ENCODE measurements around the gene SERPINE2.

Gene SERPINE2

GRCh38 chr2:224042191-224042696, 3.2 kb upstream of the SERPINE2 start:
- no peak for DNase-seq

DNA sequence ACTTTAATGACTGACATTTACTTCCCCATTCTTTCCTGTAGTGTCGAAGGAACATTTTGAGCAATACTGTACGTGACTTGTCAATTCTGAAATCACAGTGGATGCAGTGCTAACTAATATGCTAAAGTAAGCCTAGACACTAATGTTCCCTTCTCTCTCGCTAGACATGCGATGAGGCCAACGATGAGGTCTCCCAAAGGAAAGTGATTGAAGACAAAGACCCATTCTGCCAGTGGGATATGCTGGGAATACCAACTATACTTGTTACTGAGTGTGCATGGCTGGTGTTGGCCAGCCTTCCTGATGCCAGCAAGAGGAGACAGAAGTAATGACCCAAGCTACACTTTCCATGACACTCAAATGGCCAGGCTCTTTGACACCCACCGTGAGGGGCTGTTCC, 2.5 kb upstream of the SERPINE2 start:
- no peak for DNase-seq

GRCh38 chr2:224040753-224041152, 1.7 kb upstream of the SERPINE2 start:
- no peak for DNase-seq

DNA sequence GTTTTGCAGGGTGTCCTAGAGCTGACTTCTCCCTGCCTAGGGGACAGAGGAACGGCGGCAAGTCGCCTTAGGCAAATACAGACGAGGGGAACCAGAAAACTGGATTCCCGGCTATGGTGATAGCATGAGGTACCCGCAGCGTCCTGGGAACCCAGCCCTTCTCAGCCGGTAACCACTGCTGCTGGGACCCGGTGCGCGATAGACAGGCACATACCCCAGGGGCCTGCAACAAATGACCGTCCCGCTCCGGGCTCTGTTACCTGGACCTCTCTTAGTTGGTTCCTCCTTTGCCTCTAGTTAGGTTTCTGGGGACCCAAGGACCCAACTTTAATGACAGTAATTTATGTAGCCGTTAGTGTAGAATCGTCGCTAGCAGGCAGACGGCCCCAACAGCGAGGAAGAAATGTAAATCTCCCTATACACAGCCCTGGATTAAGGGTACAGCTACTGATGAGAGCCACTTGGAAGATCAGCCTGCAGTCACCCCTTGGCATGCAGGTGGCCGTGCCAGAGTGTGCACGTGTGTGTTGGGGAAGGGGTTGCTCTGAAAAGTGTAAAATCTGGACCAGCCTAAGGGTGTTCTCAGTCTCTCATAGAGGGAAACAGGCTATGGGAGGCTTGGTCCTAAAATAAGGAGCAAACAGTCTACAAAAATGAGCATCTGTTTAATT, 819 bp upstream of the SERPINE2 start:
- DNase-seq: no peak

DNA sequence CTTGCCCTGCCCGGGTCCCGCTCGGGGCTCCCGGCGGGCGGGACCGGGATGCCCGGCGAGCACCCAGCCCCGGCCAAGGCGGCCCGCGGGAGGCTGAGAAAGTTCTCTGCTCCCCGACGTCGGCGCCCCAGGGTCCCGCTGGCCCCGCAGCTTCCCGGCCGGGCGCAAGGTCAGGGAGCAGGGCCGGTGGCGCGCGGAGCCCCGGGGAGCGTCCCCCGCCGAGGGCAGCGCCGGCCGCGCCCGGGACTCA, 331 bp downstream of the SERPINE2 start:
- no peak for DNase-seq

DNA sequence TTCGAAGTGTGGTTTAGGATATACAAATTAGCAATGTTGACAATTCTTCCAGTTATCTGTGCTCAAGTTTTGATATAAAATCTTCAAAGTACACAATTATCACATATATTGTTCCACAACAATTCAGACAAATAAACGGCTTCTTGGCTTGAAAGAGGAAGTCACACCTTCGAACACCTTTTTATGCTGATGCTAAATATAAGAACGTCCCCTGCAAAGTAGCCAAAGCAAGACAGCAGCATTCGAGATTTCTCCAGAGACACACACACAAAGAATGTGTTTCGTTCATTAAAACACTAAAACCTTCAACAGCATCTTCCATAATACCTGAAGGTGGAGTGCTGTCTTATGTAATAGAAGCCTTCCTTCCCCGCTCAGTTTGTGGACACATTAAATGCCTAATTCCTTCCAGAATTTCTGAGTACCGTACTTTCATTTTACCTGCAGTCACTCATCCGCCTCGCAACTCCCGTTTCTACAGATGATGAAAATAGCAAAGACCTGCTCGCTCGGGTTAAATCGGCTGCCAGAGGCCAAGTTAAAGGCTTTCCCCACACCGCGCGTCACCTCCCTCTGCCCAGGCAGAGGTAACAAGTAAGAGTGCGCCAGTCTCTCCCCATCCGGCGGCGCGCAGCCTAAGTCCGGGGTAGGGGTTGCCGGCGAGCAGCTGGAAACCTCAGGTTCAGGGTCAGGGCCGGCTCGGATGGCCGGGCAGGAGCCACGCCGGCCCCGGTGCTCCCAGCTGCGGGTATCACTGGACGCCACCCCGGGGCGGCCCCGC, 847 bp downstream of the SERPINE2 start:
- DNase-seq: peak; percentile 37

DNA sequence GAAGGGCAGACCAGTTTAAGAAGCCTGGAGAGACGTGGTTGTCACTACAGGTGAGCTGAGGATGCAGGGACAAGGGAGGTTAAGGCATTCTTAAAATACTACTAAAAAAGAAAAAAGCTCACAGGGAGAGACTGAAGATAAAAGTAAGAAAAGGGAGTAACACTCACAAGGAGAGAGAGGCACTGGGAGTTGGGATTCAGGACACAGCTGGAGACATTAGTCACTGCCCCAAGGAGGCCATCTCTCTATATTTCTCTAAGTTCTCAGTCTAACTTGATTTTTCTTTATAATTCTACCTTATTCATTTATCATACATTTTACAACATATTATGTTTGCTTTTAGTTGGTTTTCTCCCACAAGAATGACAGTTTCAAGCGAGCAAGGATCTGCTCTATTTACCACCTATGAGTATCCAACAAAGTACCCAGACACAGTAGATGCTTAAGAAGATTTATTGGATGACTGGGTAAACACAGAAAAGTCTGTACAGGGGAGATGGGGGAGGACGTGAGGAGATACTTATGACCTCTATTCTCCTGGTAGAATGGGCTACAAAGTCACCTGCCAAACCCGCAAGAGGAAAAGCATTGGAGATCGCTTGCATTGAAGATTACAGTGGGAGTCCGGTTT, 2.2 kb downstream of the SERPINE2 start:
- no peak for DNase-seq

DNA sequence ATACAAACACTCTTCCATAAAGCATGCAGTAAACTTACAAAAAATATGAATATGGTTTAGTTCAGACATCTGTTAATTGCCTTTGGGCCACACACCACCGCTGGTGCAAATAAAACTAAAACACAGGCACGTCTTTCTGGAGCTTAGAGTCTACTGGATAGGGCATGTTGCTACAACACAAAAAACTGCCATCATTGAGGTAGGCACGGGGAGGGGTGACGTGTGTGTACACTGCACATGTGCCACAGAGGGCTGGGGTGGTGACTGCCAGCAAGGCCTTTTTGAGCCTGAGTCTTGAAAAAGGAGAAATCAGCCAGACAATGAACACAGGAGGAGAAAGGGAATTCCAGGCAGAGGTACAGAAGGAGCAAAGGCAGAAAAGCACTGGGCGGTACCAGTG, 5.1 kb downstream of the SERPINE2 start:
- no peak for DNase-seq

DNA sequence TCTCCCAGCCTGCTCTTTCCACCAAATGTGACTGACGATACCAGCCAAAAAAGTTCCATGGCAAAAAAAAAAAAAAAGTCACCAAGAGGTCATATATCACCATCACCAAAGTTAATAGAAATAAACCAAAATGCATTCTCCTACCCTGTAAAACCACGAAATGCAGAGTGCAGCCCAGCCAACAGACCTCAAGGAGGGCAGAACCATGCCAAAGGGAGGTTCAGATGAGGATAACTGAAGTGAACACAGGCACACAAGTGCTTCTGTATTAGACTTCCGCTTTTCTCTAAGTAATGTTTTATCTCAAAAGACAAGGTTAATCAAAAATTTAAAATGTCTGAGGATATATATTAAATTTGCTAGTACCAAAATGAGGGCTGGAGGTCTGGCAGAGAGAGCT, 5.5 kb downstream of the SERPINE2 start:
- no peak for DNase-seq

GRCh38 chr2:224032283-224032682, 6.8 kb downstream of the SERPINE2 start:
- no peak for DNase-seq

- no peak for DNase-seq
These were observed 7.6 kb downstream of the SERPINE2 start for GRCh38 chr2:224031358-224031970.

DNA sequence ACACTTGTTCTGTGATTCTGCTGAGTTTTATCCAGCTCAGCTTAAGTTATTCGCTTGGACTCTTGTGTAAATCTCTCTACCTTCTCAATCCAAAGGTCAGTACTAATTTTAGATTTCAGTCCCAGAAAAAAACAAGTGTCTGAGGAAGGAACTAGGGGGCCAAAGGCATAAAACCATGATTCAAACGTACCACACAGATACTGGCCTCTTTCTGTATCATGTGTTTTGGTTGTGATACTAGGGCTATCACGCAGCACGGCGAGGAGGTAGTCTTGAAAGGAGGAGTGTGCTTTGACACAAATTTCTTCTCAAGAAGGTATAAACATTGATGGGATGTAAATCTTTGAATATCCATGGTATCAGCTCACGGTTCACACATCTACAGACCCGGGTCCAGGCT, 8.3 kb downstream of the SERPINE2 start:
- no peak for DNase-seq

GRCh38 chr2:224029876-224030275, 9.2 kb downstream of the SERPINE2 start:
- DNase-seq: no peak

GRCh38 chr2:224027931-224028330, 11.2 kb downstream of the SERPINE2 start:
- DNase-seq: no peak

DNA sequence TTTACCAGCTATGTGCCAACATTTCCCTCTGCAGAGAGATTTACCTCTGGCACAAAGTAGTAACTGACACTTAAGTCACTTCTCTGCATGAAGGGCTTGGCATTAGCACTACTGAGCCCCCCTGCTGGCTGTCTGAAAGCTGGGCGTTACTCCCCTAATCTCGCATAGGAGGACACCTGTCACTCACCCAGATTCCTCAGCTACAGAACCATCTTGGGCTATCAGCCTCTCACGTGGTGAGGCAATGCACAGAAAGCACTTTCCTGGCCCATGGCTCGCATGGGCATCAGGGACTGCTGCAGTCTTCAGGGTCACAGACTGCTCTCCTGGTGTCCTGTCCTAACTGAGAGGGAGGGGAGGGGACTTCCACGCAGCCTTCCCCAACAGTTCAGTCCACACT, 12.0 kb downstream of the SERPINE2 start:
- DNase-seq: no peak

DNA sequence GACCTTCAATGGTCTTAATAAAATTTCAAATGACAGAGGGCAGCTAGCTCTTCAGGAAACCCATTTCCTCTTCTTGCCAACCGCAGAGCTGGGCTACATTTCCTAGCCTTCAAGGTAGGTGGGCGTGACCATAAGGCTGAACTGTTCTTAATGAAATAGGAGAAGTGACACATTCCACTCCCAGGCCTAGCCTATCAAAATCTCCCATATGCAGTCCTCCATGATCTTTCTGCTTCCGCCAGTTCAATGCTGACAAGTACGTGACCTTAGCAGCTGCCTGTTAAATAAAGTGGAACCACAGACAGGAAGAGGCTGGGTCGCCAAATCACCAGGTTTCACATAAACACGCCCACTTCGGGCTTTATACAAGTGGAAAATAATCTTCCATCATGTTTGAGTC, 13.2 kb downstream of the SERPINE2 start:
- peak; percentile 37 for DNase-seq

- DNase-seq: no peak
These were observed 14.8 kb downstream of the SERPINE2 start for GRCh38 chr2:224024270-224024669.

DNA sequence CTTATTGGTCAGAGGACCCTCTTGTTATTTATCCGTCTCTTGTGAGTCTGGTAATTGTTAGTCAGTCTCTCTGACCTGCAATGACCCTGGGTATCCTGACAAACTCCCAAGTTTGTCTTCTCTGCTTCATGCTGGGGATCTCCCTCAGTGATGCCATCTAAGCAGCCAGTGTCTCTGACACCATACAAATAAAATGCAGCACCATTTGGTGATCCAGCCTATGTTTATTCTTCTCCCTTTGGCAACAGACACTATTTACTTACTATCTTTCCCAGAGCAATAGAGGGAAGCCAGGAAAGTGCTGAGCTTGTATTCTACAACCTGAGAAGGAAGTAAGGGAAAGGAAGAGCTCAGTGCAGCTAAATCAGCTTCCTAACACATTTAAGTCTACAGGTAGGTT, 15.9 kb downstream of the SERPINE2 start:
- peak; percentile 36 for DNase-seq

GRCh38 chr2:224022486-224022885, 16.6 kb downstream of the SERPINE2 start:
- DNase-seq: no peak

GRCh38 chr2:224020523-224020922, 18.6 kb downstream of the SERPINE2 start:
- DNase-seq: no peak

- DNase-seq: no peak
These were observed 21.1 kb downstream of the SERPINE2 start for GRCh38 chr2:224017957-224018356.

- DNase-seq: no peak
These were observed 22.1 kb downstream of the SERPINE2 start for GRCh38 chr2:224016963-224017362.

DNA sequence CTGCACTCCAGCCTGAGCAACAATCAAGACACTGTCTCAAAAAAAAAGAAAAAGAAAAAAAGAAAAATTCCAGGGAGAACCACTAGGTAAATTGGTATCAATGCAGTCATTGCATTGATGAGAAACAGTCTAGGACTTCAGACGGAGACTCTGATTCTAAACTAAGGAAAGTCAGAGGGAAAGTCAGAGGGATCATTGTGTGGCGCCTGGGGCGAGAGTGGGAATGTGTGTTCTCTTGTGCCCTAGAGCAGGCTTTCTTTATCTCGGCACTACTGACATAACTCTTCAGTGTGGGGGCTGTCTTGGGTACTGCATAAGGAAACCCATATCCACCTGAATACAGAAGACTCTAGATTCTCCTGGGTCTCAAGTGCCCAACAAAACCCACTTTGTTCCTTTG, 24.8 kb downstream of the SERPINE2 start:
- DNase-seq: no peak

- DNase-seq: no peak
These were observed 27.2 kb downstream of the SERPINE2 start for GRCh38 chr2:224011837-224012236.
